DMS114 treated with DMSO at 0.1 percent for 48 hours (cell line): Measurements from ENCODE around the gene TIMM17A.
"Not testable (repeated sequence)": the region's sequence is repeated elsewhere in the genome, so short reads cannot be mapped to it uniquely, and the experiment has no call there.

Experiments
- DNase-seq: peaks from one replicate; lab custom pipeline; 2025; ENCODE audit not compliant: unreplicated experiment; lab: John Stamatoyannopoulos, UW

The TIMM17A gene

DNA sequence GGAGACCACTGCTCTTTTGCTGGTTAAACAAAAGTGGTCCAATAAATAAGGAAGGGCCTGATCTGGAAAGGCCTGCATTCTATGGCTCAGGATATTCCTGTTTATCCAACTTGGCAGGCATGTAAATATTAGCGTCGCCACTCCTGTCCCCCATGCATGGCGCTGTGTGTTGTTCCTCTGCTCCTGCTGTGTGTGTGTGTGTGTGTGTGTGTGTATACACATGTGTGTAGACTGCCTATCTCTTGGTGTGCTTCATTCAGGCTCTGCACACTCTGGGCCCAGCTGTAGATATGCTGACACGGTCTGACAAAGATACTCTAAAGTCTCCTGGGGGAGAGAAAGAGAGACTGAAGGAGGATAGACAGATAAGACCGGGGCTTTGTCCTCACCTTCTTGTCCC, 15.7 kb upstream of the TIMM17A start:
- DNase-seq: no peak

DNA sequence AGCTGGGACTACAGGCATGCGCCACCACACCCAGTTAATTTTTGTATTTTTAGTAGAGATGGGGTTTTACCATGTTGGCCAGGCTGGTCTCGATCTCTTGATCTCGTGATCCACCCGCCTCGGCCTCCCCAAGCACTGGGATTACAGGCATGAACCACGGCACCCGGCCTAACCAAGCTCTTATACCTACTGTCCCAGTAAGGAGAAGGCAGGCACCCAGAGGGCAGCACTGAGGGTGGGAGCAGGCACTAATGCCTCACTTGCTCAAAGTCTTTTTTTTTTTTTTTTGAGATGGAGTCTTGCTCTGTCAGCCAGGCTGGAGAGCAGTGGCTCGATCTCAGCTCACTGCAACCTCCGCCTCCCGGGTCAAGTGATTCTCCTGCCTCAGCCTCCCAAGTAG, 15.0 kb upstream of the TIMM17A start:
- not testable (repeated sequence) for DNase-seq

DNA sequence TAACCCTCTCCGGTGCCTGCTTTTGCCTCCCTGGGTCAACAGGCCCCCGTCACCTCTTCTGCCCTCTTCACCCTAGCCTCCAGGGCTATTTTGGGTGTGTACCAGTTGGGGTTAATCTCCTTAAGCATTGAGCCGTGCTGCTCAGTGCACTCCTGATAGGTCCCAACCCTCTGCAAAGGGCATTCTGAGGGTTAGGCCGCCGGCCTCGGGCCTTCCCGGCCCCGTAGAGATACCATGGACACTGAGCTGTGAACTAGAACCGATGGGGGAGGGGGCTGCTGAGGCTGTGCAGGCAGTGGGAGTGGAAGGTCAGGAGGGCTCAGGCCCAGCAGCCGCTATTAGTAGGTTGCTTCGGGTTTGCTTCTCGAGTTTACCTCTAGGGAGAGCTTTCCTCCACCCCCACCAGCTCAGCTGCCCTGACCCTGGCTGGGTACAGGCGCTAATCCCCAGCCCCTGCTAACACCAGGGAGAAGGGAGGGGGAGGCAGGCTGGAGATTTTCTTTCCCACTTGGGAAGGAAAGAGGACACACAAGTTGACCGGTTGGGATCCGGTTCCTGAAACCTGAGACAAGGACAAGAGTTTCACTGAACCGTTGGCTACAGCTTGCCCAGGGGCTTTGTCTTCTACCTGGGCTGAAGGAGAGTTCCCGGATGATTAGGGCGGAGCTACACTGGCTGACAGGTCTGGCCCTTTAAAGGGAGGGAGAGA, 13.7 kb upstream of the TIMM17A start:
- DNase-seq: no peak

DNA sequence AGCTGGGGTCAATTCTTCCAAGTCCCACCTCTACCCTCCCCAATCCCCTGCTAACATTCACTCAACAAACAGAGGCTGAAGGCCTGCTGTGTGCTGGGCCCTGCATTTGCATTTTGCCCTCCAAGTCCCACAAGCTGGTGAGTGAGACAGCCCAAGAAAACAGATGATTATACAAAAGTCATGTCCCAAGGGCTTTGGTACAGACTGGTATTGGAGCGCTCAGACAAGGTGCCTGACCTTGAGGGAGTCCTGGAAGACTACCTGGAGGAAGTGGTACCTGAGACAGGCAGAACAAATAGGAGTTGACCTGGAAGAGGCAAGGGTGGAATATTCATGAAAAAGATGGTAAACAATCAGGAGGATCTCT, 13.2 kb upstream of the TIMM17A start:
- no peak for DNase-seq

DNA sequence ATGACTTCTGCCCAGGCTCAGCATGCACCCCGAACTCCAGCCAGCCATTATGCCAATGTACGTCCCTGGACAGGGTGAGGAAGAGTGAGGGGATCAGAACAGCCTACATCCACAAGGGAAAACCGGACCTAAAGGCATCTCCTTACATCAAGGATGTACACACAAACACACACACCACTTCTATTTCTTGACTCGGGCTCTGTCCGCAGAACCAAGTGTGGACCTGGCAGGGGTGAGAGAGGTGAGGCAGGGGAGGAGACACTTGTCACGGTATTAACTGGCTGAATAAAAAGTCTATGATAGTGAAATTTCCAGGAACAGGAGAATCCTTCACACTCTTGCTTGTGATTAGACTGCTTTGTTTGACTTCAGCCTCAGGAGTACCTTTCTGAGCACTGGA, 11.3 kb upstream of the TIMM17A start:
- no peak for DNase-seq

DNA sequence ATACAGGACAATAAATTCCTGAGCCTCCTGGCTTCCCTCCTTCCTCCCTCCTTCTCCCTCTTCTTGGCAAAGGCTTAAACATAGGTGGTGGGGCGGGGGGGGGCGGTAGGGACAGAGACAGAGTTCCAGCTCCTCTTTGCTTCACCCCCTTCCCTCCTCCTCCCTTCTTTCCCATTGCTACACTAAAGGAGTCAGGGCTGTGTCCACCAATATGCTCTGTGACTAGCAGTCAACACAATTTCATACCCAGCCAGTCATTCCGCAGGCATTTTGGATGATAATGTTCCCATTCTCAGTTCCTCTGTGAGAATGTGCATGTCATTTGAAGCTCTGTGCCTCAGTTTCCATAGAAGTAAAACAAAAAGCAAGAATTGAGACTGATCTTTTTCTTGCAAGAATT, 10.7 kb upstream of the TIMM17A start:
- DNase-seq: no peak

DNA sequence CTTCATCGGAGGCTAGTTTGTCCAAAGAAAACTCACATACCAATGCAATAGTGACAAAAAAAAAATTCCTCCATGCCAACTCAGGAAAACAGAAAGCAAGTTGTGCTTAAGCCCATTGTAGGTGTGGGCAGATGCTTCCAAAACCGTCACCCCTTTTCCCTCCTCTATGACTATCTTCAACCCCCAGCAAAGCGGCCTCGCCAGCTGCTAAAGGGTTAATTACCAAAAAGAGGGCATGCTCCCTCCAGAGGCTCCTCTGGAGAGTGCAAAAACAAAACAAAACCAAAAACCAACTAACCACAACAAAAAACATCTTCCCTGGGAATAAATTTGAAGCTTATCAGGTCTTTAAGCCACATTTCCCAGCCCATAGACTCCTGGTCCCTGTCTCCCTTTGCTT, 10.1 kb upstream of the TIMM17A start:
- no peak for DNase-seq

DNA sequence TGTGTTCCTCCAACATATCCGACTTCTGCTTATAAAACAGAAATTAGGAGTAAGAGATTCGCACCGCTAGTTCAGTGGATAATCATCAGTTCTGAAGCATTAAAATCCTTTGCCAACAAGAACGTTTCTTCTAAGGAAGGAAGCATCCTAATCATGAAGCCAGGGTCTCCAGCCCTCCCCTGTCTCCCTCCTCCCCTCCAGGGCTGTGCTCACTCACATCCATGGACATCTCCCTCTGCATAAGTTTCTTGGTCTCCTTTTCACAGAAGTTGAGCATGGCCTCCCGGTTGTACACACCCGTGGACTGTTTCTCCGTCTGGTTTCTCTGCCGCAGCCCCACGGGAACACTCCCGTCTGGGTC, 9.5 kb upstream of the TIMM17A start:
- no peak for DNase-seq

DNA sequence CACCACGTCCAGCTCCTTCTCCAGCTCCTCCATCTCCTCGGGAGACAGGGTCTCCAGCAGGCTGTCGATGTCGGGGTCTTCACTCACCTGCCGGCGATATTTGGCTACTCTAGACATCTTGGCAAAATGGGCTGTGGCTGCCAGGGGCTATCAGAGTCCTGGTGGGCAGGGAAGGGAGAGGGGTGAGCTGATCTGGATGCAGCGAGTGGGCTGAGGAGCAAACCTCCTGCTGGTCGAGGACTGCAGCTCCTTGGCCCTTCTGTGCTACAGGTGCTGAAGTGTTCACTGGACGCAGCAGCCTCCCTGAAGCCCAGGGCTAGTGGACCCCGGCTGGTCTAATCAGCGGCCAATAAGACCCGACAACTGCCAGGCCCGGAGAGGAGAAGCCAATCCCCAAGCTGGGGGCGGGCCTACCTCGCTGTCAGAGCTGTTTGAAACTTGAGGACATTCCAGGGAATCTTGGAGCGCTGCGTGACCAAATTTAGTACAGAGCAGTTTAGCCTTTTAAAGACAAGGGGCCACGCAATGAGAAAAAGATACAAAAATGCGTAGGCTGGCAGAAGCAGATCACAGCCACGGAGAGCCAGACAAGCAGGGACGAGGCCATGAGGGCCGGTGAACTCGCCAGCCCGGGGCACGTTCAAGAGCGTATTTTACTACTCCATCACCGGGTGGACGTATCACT, 8.9 kb upstream of the TIMM17A start, which contains the start of gene LMOD1:
TSS of gene LMOD1 (minus strand) at position 325 of the 685 bp plus-strand sequence. CDS start at position 117, 208 bp downstream.
- DNase-seq: no peak

DNA sequence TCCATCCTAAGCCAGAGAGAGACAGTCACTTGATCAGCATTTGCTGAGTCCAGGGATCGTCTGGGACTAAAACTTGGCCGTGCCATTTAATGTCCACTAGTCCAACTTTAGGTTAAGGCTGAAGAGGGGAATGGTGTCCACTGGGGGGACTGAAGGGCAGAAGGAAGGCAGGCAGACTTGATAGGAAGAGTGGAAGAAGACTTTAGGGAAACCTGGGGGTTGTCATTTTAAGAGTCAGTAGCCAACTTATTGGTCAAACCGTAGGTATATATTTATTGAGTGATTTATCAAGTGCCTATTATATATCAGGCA, 7.7 kb upstream of the TIMM17A start:
- no peak for DNase-seq

DNA sequence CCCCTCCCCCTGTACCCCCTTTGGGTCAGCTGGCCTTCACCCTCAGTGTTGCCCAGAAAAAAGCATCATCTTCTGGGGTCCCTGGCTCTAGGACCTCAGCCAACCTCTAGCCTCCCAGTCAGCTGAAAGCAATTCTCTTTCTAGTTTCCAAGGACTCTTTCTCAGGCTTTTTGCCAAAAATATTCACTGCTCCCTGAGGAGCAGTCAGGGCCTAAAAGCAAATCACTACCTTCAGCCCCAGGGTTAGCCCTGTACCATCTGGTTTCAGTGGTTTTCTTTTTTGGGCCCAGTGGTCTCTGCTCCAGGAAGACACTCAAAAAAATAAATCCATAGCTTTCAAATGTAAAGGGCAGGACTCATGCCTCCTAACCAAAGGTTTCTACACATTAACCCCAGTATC, 5.8 kb upstream of the TIMM17A start:
- DNase-seq: no peak

DNA sequence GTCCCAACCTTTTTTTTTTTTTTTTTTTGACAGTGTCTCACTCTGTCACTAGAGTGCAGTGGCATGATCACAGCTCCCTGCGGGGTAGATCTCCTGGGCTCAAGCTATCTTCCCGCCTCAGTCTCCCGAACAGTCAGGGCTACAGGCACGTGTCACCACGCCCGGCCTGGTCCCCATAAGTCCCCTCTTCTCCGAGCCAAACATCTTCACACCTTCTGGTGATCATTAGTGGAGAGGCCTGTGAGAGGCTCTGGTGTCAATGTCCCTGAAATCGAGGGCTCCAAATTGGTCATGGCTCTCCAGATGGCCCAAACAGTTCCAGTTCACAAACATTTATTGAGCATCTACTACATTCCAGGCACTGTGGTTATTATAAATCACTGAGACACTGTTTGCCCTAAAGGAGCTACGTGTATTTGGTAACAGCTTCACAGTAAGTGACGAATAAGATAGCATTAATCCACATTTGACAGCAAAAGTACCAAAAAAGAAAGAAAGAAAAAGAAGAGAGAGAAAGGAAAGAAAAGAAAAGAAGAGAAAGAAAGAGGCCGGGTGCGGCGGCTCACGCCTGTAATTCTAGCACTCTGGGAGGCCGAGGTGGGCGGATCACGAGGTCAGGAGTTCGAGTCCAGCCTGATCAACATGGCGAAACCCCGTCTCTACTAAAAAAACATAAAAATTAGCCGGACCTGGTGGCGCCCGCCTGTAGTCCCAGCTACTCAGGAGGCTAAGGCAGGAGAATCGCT, 867 bp upstream of the TIMM17A start:
- DNase-seq: no peak

DNA sequence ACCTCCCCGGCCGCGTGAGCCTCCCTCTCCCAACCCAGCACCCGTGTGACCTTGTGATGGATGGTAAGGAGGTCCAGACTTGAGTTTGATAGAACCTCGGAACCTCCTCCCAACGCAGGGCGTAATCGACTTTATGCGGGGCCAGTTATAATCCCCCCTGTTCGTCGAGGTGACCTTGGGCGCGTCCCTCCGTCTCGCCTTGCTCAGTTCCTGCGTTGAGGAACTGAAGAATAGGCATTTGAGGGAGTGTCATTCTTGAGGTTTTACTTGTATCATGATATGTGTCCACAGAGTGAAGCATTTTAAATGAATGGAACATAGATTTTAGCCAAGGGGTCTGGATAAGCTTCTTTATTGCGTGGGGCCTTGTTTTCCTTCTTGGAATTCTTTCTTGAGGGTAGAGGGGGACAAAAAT, 433 bp downstream of the TIMM17A start:
- DNase-seq: no peak

DNA sequence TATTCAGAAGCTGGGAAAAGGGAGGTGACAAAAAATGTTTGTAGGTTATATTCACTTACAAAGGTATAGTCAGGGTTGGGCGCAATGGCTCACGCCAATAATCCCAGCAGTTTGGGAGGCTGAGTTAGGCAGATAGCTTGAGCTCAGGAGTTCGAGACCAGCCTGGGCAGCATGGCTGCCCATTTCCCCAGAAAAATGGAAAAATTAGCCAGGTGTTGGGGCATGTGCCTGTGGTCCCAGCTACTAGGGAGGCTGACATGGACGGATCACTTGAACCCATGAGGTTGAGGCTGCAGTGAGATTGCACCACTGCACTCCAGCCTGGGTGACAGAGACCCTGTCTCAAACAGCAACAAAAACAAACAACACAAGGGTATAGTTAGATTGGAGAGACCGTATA, 3.0 kb downstream of the TIMM17A start:
- DNase-seq: no peak

DNA sequence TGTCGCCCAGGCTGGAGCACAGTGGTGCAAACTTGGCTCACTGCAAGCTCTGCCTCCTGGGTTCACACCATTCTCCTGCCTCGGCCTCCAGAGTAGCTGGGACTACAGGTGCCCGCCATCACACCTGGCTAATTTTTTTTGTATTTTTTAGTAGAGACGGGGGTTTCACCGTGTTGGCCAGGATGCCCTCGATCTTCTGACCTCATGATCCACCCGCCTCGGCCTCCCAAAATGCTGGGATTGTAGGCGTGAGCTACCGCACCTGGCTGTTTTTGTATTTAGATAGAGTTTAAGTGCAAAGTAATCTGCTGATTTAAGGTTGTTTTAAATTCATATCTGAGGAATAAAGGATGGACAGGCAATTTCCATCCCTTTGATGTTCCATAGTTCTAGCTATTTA, 7.1 kb downstream of the TIMM17A start:
- DNase-seq: not testable (repeated sequence)

DNA sequence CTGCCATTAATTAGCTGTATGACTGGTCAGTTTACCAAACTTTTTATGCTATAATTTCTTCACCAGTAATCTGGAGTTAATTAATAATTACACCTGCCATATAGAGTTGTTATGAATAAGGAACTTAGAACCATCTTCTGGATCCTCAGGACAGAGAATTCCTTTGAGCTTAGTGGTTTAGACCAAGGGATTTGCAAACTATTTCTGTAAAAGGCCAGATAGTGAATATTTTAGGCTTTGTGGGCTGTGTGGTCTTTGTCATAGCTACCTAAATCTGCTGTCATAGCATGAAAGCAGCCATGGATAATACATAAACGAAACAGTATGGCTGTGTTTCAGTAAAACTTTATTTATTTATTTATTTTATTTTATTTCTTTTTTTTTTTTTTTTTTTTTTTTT, 9.0 kb downstream of the TIMM17A start:
- no peak for DNase-seq

DNA sequence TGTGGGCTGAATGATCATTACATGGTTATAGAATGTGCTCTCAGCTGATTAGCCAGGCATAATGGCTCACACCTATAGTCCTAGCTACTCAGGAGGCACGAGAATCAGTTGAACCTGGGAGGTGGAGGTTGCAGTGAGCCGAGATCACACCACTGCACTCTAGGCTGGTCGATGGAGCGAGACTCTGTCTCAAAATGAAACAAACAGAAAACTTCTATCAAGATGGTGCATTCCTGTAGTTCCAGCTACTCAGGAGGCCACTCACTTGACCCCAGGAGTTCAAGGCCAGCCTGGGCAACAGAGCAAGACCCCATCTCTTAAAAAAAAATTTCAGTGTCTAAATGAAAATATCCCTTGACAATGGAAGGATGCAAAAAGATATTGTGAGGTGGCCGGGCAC, 10.9 kb downstream of the TIMM17A start:
- no peak for DNase-seq

DNA sequence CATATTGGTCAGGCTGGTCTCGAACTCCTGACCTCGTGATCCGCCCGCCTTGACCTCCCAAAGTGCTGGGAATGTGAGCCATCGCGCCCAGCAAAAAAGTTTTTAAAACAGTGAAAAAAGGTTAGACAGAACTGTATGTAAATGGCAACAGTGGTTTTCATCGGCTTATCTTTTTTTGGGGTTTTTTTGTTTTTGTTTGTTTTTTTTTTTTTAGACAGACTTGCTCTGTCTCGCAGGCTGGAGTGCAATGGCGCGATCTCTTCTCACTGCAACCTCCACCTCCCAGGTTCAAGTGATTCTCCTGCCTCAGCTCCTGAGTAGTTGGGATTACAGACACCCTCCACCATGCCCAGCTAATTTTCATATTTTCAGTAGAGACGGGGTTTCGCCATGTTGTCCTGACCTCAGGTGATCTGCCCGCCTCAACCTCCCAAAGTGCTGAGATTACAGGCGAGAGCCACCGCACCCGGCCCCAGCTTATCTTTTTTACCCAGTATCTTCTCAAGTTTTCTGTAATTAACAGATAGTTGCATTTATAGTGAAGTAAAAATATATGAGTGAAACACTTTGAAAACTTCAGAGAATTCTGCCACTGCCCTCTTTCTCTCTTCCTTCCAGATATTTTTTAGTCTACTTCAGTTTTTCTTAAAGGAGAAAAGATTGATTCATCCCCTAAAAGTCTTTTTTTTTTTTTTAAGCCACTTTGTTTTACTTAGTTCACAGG, 13.1 kb downstream of the TIMM17A start:
- DNase-seq: no peak

DNA sequence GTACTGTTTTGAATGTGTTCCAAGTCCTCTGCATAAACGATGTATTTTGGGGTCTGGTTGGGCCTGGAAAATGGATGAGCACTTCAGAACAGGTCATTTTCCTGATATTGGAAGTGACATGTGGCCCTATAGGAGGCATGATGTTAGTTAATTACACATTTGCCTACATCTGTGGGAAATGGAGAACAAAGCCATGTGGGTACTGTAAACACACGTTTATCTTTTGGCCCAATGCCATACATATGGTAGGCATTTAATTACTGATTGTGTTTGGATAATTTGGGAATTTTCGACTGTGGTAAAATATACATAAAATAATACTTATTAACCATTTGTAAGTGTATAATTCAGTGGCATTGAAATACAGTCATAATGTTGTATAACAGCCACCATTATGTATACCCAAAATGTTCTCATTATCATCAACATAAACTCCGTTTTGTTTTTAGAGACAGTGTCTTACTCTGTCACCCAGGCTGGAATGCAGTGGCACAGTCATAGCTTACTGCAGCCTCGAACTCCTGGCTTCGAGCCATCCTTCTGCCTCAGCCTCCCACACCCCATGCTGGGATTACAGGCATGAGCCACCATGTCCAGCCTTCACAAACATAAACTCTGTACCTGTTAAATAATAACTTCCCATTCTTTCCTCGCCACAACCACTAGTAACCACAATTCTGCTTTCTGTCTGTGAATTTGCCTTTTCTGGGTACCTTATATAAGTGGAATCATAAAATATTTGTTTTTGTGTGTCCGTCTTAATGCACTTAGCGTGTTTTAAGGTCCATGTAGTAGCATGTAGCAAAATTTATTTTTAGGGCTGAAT, 15.2 kb downstream of the TIMM17A start:
- DNase-seq: no peak

DNA sequence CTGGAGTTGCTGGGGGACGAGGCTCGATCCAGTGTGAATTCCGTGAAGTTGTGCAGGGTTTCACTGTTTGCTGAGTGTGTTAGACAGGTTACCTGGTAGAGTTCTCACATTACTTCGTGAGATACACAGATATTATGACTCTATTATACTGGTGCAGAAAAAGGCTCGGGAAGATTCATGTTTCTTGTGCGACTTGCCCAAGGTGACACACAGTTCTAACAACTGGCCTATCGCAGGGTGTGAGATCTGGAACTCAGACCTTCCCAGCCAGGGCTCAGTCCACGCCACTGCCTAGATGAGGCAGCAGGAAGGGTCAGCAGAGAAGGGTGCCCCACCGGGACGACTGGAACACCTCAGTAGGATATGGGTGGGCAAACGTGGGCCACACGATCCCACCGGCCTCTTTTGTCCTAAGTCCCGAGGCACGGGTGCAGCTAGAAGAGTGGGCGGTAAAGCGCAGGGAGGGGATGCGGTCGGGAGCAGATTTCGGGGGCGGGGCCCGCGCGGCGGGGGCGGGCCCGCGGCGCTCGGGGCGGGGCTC, 26.8 kb downstream of the TIMM17A start:
- peak; percentile 16 for DNase-seq
